ENCODE data around the gene C12orf50.
A peak's percentile ranks its signal among the peaks of the same experiment; 100 is the strongest.
"Not testable (repeated sequence)": the region's sequence is repeated elsewhere in the genome, so short reads cannot be mapped to it uniquely, and the experiment has no call there.

The C12orf50 gene

GRCh38 chr12:87985069-87985675, 44.0 kb downstream of the C12orf50 start:
- no peak for DNase-seq

- DNase-seq = peak; percentile 8
Observed at GRCh38 chr12:87982208-87982607, 47.0 kb downstream of the C12orf50 start.

GRCh38 chr12:87981495-87981894, 47.7 kb downstream of the C12orf50 start:
- DNase-seq = no peak

- no peak for DNase-seq
Observed at GRCh38 chr12:87975879-87976278, 53.3 kb downstream of the C12orf50 start.

GRCh38 chr12:87967871-87968270, 61.3 kb downstream of the C12orf50 start:
- no peak for DNase-seq

GRCh38 chr12:87960566-87960965, 68.6 kb downstream of the C12orf50 start:
- DNase-seq = no peak

- DNase-seq = not testable (repeated sequence)
Observed at GRCh38 chr12:87954028-87954427, 75.2 kb downstream of the C12orf50 start.

- peak; percentile 43 for DNase-seq
Observed at GRCh38 chr12:87953256-87953860, 75.8 kb downstream of the C12orf50 start.

GRCh38 chr12:87952850-87953249, 76.4 kb downstream of the C12orf50 start:
- no peak for DNase-seq

- DNase-seq = no peak
Observed at GRCh38 chr12:87952223-87952622, 77.0 kb downstream of the C12orf50 start.

GRCh38 chr12:87943762-87944161, 85.4 kb downstream of the C12orf50 start:
- no peak for DNase-seq

GRCh38 chr12:87943023-87943422, 86.2 kb downstream of the C12orf50 start:
- DNase-seq = no peak

- no peak for DNase-seq
Observed at GRCh38 chr12:87939182-87939581, 90.0 kb downstream of the C12orf50 start.

- DNase-seq = no peak
Observed at GRCh38 chr12:87935216-87935615, 94.0 kb downstream of the C12orf50 start.

- DNase-seq = no peak
Observed at GRCh38 chr12:87933991-87934390, 95.2 kb downstream of the C12orf50 start.

- DNase-seq = peak; percentile 26
Observed at GRCh38 chr12:87931812-87932211, 97.4 kb downstream of the C12orf50 start.

- no peak for DNase-seq
Observed at GRCh38 chr12:87930627-87931026, 98.6 kb downstream of the C12orf50 start.

Data from EL (cell line).